ENCODE results near the gene CCDC186. TPM values are rescaled to one million over a fixed set of nuclear protein-coding genes. Genes with fewer than 3 reads are reported as not detected.
A peak's percentile ranks its signal among the peaks of the same experiment; 100 is the strongest.

The CCDC186 gene
- total RNA-seq, 1 donor from 2014 or later = 17.7 TPM

DNA sequence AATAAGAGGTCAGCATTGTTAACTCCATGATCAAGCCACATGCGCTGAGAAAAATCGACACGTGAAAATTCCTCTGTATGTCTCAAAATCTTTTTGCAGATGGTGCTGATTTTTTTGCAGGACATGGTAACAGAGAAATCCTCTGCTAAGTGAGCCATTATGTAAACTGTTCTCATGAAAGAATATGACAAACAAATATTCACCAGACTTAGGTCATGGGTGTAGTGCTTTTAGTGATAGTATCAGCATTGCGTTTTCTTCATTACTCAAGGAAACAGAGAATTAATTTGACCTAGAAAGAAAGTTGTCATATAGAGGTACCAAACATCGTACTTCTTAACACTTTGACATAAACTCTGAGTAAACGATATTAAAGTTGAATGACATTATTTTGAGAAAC is 95.7 kb downstream of the CCDC186 start:
- no peak for DNase-seq
- intact Hi-C loops (cut with micrococcal nuclease) = no loop called here
- no peak for ATAC-seq

DNA sequence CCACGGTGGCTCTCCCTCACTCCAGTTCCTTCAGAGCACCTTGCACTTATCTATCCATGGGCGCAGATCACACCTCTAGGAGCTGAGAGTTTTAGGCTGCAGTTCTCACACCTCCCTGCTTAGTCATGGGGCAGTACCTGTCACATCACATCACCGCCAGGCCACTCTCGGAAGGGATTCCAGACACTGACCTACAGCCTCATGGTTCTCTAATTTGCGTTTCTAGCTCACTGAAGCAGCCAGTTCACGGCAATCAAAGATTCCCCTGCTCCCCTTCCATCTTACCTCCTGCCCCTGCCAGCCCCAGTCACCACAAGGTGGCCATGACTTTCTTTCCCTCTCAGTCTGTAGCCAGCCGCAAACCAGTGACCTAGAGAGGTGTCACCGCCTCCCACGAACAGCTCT is 96.2 kb downstream of the CCDC186 start:
- ATAC-seq (peak; percentile 62), DNase-seq (no peak)
- intact Hi-C loops (cut with micrococcal nuclease) = no loop called here

DNA sequence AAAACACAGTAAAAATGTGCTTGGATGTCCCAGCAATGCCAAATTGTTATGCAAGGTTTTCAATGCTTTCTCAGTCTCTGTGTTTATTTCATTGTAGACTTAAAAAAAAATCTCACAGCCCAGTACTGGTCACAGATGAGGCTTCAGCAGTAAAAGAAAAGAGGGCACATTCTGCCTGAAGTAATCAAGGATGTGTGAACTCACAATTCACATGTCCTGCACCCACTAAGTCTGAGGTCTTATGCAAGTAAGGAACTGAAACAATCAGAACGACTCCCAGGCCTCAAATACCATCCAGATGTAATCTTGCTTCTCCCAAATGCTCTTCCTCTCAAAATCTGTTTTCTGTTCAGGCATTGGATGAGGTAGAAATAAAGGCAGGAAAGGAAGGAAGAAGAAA is 96.7 kb downstream of the CCDC186 start:
- intact Hi-C loops (cut with micrococcal nuclease) = no loop called here
- no peak for ATAC-seq
- no peak for DNase-seq

DNA sequence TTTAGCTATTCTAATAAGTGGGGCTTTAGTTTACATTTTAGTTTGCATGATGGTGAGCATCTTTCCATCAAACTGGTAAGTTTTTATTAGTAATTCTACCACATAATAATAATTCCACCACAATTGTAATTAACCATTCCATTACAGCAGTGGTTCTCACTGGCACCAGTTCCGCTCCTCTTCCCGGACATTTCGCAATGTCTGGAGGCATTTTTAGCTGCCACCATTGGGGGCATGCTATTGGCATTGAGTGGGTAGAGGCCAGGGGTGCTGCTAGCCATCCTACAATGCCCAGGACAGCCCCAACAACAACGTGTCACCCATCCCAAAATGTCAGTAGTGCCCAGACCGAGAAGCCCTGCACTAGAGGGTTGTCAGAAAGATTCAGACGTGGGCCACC is 98.9 kb downstream of the CCDC186 start:
- no peak for ATAC-seq
- intact Hi-C loops (cut with micrococcal nuclease) = no loop called here
- no peak for DNase-seq

DNA sequence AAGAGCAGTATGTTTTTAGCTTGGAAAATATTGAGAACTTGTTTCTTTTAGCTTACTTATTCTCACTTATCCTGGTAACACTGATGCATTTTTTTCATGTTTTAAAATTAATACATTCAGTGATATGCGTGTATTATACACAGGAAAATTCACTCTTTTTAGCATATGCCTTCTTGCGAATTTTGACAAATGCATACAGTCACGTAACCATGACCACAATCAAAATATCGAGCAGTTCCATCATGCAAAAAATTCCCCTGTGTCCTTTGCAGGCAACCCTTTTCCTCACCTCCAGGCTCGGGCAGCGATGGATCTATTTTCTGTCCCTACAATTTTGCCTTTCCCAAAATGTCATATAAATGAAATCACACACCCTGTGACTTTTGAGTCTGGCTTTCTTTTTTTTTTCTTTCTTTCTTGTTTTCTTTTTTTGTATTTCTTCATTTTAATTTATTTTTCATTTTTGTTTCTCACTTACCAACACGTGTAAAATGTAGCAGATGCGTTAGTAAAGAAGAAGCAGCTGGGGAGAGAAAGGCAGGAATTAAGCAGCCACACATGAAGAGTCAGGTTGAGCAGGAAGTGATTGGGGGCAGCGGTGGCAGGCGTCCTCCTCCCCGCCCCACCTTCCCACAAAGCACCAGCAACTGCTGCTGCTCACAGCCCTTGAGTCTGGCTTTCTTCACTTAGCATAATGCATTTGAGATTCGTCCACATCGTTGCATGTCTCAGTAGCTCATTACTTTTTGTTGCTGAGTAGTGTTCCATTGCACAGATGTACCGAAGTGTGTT is 100.4 kb downstream of the CCDC186 start:
- no peak for ATAC-seq
- DNase-seq = no peak
- intact Hi-C loops (cut with micrococcal nuclease) = no loop called here

DNA sequence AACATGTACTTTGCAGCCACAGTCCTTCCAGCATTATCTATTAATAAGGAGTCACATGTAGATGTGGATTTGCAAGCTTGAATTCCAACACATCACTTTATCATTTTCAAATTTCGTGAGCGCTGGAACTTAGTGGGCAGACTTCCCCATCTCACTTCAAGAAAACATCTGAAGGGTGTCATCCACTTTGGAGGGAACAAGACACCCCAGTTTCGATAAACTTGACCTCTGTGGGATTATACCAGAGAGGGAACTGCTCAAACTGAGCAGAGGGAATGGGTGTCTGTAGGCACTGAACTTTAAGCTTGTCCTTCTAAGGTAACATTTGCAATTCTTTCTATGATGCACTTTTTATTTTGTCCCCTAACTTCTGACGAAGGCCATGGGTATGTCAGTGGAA is 102.8 kb downstream of the CCDC186 start:
- intact Hi-C loops (cut with micrococcal nuclease) = no loop called here
- no peak for ATAC-seq
- DNase-seq = no peak

Other genes with a start within 250 kb of the CCDC186 start
- 77.8 TPM for gene ADRB1, start 130.3 kb downstream of the CCDC186 start, total RNA-seq
- 2.7 TPM for gene TDRD1, start 5.2 kb upstream of the CCDC186 start, total RNA-seq
- gene VWA2, start 65.1 kb upstream of the CCDC186 start, total RNA-seq = not detected
- 4.5 TPM for gene AFAP1L2, start 230.3 kb upstream of the CCDC186 start, total RNA-seq